Measurements from ENCODE around the gene SPDYE5.

Gene SPDYE5

DNA sequence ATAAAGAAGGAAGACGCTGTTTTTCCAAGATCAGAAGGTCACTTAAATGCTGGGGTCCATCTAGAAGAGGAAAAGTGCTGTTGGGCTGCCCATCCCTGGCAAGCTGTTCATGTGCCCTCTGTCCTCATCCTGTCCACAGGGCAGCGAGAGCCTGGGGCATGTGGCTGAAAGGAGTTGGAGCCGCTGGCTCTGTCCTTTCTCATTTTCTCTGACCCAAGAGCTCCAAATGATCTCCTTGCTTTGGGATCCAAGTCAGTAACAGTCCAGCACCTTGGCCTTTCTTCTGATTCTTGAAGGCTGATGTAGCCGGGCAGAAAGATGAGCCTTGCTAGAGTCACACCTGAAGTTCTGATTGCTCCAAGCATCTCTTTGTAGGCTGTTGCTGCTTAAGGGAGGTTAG, 44.4 kb downstream of the SPDYE5 start (continued):
- TF ChIP-seq ZFP3 (tag by site-specific recombination; IDR thresholded peaks at IDR 0.05; ENCODE audit: low read depth) (no peak), ZNF837 (tag by site-specific recombination; IDR thresholded peaks at IDR 0.05) (no peak), ZNF830 (tag by site-specific recombination; IDR thresholded peaks at IDR 0.05; ENCODE audit: low read depth) (no peak)

DNA sequence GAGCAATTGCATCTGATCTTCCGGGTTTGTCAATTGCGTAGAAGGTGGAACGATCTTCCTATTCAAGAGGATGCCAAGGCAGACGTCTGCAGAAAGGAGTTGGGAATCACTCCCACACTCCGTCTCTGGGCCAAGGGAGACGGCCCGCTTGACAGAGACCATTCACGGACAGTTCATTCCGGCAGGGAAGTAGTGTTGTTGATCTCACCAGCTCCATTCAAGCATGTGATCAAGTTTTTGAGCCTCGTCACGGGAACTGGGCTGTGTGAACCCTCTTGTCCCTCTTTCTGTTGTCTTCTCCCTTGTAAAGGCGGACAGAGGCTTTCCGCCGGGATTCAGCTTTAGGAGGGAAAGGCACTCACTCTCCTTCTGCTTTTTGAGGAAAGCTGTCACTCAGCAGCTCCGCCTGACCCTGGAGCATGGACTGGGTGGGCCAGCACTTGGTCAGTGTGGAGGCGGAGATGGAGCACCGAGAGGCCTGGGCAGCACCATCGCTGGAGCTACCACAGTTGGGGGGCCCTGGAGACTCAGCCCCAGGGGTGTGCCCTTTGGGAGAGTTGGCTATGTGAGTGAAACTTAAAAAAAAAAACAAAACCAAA, 44.9 kb downstream of the SPDYE5 start:
- Histone ChIP-seq H3K36me3 (ENCODE audit: control insufficient read depth in 2 of 2, insufficient read depth in 1 of 2, low read length in 2 of 2) (peaks cover 9 to 32% of the 10 kb centered on the region in 2 experiments; a peak in 2 of 3 replicates), H3K4me1 (ENCODE audit: control insufficient read depth, insufficient read depth, low read length) (peaks cover 3% of the 10 kb centered on the region; the same call in 1 of the 2 replicates), H3K27ac (ENCODE audit: extremely low read depth, low read depth, low read length) (no peak overlapping the region), H3K9me3 (ENCODE audit: control insufficient read depth, insufficient read depth, low read depth, low read length) (no peaks in the 10 kb centered on the region), H3K4me3 (ENCODE audit: low read depth, low read length) (no peak overlapping the region)
- CTCF ChIA-PET, result no interaction called here
- TF ChIP-seq KLF1 (tag by site-specific recombination; IDR thresholded peaks at IDR 0.05), result no peak
- no peak for TF ChIP-seq ZNF560 (tag by site-specific recombination; IDR thresholded peaks at IDR 0.05; ENCODE audit: borderline replicate concordance)
- no peak for TF ChIP-seq WT1 (tag by site-specific recombination; IDR thresholded peaks at IDR 0.05)
- TF ChIP-seq ZNF292 (tag by site-specific recombination; IDR thresholded peaks at IDR 0.05; ENCODE audit: borderline replicate concordance, low read depth), result no peak
- TF ChIP-seq ZNF701 (tag by site-specific recombination; IDR thresholded peaks at IDR 0.05), result no peak
- TF ChIP-seq ZBTB1 (tag by site-specific recombination; IDR thresholded peaks at IDR 0.05), result no peak
- TF ChIP-seq, protein P1, sequence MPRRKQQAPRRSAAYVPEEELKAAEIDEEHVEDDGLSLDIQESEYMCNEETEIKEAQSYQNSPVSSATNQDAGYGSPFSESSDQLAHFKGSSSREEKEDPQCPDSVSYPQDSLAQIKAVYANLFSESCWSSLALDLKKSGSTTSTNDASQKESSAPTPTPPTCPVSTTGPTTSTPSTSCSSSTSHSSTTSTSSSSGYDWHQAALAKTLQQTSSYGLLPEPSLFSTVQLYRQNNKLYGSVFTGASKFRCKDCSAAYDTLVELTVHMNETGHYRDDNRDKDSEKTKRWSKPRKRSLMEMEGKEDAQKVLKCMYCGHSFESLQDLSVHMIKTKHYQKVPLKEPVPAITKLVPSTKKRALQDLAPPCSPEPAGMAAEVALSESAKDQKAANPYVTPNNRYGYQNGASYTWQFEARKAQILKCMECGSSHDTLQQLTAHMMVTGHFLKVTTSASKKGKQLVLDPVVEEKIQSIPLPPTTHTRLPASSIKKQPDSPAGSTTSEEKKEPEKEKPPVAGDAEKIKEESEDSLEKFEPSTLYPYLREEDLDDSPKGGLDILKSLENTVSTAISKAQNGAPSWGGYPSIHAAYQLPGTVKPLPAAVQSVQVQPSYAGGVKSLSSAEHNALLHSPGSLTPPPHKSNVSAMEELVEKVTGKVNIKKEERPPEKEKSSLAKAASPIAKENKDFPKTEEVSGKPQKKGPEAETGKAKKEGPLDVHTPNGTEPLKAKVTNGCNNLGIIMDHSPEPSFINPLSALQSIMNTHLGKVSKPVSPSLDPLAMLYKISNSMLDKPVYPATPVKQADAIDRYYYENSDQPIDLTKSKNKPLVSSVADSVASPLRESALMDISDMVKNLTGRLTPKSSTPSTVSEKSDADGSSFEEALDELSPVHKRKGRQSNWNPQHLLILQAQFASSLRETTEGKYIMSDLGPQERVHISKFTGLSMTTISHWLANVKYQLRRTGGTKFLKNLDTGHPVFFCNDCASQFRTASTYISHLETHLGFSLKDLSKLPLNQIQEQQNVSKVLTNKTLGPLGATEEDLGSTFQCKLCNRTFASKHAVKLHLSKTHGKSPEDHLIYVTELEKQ (tag by site-specific recombination; IDR thresholded peaks at IDR 0.05; ENCODE audit: borderline replicate concordance), result no peak
- no peak for TF ChIP-seq ZFP3 (tag by site-specific recombination; IDR thresholded peaks at IDR 0.05; ENCODE audit: low read depth)
- TF ChIP-seq, protein P2, sequence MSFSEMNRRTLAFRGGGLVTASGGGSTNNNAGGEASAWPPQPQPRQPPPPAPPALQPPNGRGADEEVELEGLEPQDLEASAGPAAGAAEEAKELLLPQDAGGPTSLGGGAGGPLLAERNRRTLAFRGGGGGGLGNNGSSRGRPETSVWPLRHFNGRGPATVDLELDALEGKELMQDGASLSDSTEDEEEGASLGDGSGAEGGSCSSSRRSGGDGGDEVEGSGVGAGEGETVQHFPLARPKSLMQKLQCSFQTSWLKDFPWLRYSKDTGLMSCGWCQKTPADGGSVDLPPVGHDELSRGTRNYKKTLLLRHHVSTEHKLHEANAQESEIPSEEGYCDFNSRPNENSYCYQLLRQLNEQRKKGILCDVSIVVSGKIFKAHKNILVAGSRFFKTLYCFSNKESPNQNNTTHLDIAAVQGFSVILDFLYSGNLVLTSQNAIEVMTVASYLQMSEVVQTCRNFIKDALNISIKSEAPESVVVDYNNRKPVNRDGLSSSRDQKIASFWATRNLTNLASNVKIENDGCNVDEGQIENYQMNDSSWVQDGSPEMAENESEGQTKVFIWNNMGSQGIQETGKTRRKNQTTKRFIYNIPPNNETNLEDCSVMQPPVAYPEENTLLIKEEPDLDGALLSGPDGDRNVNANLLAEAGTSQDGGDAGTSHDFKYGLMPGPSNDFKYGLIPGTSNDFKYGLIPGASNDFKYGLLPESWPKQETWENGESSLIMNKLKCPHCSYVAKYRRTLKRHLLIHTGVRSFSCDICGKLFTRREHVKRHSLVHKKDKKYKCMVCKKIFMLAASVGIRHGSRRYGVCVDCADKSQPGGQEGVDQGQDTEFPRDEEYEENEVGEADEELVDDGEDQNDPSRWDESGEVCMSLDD (tag by site-specific recombination; IDR thresholded peaks at IDR 0.05), result no peak
- no peak for TF ChIP-seq ZNF350 (tag by site-specific recombination; IDR thresholded peaks at IDR 0.05)
- TF ChIP-seq ZBTB48 (tag by site-specific recombination; IDR thresholded peaks at IDR 0.05), result no peak
- no peak for TF ChIP-seq ZBTB49 (tag by site-specific recombination; IDR thresholded peaks at IDR 0.05; ENCODE audit: low read depth)
- TF ChIP-seq ZNF23 (tag by site-specific recombination; IDR thresholded peaks at IDR 0.05; ENCODE audit: borderline replicate concordance), result no peak
- TF ChIP-seq, protein P3, sequence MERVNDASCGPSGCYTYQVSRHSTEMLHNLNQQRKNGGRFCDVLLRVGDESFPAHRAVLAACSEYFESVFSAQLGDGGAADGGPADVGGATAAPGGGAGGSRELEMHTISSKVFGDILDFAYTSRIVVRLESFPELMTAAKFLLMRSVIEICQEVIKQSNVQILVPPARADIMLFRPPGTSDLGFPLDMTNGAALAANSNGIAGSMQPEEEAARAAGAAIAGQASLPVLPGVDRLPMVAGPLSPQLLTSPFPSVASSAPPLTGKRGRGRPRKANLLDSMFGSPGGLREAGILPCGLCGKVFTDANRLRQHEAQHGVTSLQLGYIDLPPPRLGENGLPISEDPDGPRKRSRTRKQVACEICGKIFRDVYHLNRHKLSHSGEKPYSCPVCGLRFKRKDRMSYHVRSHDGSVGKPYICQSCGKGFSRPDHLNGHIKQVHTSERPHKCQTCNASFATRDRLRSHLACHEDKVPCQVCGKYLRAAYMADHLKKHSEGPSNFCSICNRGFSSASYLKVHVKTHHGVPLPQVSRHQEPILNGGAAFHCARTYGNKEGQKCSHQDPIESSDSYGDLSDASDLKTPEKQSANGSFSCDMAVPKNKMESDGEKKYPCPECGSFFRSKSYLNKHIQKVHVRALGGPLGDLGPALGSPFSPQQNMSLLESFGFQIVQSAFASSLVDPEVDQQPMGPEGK (tag by site-specific recombination; IDR thresholded peaks at IDR 0.05), result no peak
- TF ChIP-seq, protein P4, sequence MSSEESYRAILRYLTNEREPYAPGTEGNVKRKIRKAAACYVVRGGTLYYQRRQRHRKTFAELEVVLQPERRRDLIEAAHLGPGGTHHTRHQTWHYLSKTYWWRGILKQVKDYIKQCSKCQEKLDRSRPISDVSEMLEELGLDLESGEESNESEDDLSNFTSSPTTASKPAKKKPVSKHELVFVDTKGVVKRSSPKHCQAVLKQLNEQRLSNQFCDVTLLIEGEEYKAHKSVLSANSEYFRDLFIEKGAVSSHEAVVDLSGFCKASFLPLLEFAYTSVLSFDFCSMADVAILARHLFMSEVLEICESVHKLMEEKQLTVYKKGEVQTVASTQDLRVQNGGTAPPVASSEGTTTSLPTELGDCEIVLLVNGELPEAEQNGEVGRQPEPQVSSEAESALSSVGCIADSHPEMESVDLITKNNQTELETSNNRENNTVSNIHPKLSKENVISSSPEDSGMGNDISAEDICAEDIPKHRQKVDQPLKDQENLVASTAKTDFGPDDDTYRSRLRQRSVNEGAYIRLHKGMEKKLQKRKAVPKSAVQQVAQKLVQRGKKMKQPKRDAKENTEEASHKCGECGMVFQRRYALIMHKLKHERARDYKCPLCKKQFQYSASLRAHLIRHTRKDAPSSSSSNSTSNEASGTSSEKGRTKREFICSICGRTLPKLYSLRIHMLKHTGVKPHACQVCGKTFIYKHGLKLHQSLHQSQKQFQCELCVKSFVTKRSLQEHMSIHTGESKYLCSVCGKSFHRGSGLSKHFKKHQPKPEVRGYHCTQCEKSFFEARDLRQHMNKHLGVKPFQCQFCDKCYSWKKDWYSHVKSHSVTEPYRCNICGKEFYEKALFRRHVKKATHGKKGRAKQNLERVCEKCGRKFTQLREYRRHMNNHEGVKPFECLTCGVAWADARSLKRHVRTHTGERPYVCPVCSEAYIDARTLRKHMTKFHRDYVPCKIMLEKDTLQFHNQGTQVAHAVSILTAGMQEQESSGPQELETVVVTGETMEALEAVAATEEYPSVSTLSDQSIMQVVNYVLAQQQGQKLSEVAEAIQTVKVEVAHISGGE (tag by site-specific recombination; conservative IDR thresholded peaks at IDR 0.05; ENCODE audit: low read depth), result no peak
- no peak for TF ChIP-seq ZNF112 (tag by site-specific recombination; IDR thresholded peaks at IDR 0.05)
- no peak for TF ChIP-seq FEZF1 (tag by site-specific recombination; IDR thresholded peaks at IDR 0.05)
- TF ChIP-seq ZNF677 (tag by site-specific recombination; IDR thresholded peaks at IDR 0.05), result no peak
- TF ChIP-seq ZFP41 (tag by site-specific recombination; IDR thresholded peaks at IDR 0.05; ENCODE audit: borderline replicate concordance), result no peak
- POLR2A ChIA-PET, result no interaction called here
